Measurements from ENCODE around the gene DHFR2. TPM values are rescaled to one million over a fixed set of nuclear protein-coding genes. Genes with fewer than 3 reads are reported as not detected.

DHFR2 gene
- total and polyA plus RNA-seq, 2 of the 4 experiments (the other 2 are of a cell fraction) = 1.1 to 2.3 TPM

DNA sequence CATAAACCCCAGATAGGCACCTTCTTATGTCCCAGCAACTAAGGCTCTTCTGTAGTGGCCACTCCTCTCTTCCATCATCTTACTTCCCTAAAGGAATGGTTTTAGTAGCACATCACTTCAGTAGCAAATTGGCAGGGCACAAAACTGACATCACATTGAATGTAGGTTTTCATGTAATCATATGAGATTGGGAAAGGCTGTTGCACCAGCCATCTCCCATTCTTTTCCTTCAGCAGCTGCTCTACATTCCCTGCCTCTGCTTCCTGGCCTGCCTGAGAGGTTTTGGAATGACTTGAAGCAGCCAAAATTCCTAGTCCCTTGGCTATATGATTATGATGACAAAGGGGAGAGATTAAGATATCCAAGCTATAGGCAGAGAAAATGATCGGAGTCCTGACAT lies 36.6 kb upstream of the DHFR2 start:
- CTCF ChIA-PET = no interaction called here
- DNase-seq = no peak

More for the DNA sequence above, 36.6 kb upstream of the DHFR2 start:
- H3K79me1 ChIP-seq (ENCODE audit: low read depth in 1 of 2, low read length in 2 of 2) = no peaks in the 10 kb centered on the region
- H2AFZ ChIP-seq (replicated peaks; ENCODE audit: low read length, poor library complexity) = no peak overlapping the region
- no peak overlapping the region for H3K9ac ChIP-seq (ENCODE audit: low read depth, low read length)
- no peak overlapping the region for H3K4me3 ChIP-seq (ENCODE audit: insufficient read depth, low read depth, low read length)
- H2BK15ac ChIP-seq (ENCODE audit: low read depth, low read length) = no peak overlapping the region
- no peak overlapping the region for H2AK9ac ChIP-seq (replicated peaks; ENCODE audit: low read depth, low read length, poor library complexity)
- H2BK120ac ChIP-seq (ENCODE audit: low read depth, low read length) = no peak overlapping the region
- TF ChIP-seq MAZ (IDR thresholded peaks at IDR 0.05; ENCODE audit: borderline replicate concordance, low read depth, low read length) (no peak), SMC3 (IDR thresholded peaks at IDR 0.05; ENCODE audit: low read depth, low read length) (no peak), RFX5 (IDR thresholded peaks at IDR 0.05; ENCODE audit: low read depth, low read length) (no peak), MXI1 (IDR thresholded peaks at IDR 0.05; ENCODE audit: borderline replicate concordance, low read depth, low read length) (no peak), CEBPB (IDR thresholded peaks at IDR 0.05; ENCODE audit: low read depth, low read length) (no peak), NFE2L2 (IDR thresholded peaks at IDR 0.05; ENCODE audit: low read depth, low read length) (no peak), MAFK (IDR thresholded peaks at IDR 0.05; ENCODE audit: low read depth, low read length) (no peak), FOS (IDR thresholded peaks at IDR 0.05; ENCODE audit: low read depth, low read length) (no peak), RAD21 (IDR thresholded peaks at IDR 0.05; ENCODE audit: low read length) (no peak), RCOR1 (IDR thresholded peaks at IDR 0.05; ENCODE audit: insufficient replicate concordance, low read length) (no peak), USF2 (IDR thresholded peaks at IDR 0.05; ENCODE audit: low read depth, low read length) (no peak)
- TF ChIP-seq, protein P1, sequence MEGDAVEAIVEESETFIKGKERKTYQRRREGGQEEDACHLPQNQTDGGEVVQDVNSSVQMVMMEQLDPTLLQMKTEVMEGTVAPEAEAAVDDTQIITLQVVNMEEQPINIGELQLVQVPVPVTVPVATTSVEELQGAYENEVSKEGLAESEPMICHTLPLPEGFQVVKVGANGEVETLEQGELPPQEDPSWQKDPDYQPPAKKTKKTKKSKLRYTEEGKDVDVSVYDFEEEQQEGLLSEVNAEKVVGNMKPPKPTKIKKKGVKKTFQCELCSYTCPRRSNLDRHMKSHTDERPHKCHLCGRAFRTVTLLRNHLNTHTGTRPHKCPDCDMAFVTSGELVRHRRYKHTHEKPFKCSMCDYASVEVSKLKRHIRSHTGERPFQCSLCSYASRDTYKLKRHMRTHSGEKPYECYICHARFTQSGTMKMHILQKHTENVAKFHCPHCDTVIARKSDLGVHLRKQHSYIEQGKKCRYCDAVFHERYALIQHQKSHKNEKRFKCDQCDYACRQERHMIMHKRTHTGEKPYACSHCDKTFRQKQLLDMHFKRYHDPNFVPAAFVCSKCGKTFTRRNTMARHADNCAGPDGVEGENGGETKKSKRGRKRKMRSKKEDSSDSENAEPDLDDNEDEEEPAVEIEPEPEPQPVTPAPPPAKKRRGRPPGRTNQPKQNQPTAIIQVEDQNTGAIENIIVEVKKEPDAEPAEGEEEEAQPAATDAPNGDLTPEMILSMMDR (conservative IDR thresholded peaks at IDR 0.05; ENCODE audit: low read depth, low read length) = no peak
- peaks cover 14% of the 10 kb centered on the region for H3K36me3 ChIP-seq (ENCODE audit: control insufficient read depth, insufficient read depth, low read length)
- no TSS peak for BruUV-seq (replicated peaks)
- no peaks in the 10 kb centered on the region for H4K20me1 ChIP-seq (ENCODE audit: insufficient read depth, low read length)
- no peak overlapping the region for H3K23ac ChIP-seq (ENCODE audit: low read depth, low read length)
- H3K27ac ChIP-seq (ENCODE audit: insufficient read depth, low read length) = no peak overlapping the region
- H4K8ac ChIP-seq (ENCODE audit: low read depth in 2 of 2, low read length in 2 of 2) = no peak overlapping the region
- H2AK5ac ChIP-seq (ENCODE audit: low read depth, low read length) = no peak overlapping the region
- no peak for ATAC-seq (ENCODE audit: low read depth)
- no peak overlapping the region for H3K14ac ChIP-seq (replicated peaks; ENCODE audit: low read depth, low read length)
- intact Hi-C loops (cut with micrococcal nuclease) (no loop called here), dilution Hi-C loops (cut with HindIII; ENCODE audit: low sequenced_read_pairs, unreplicated experiment) (no loop called here), in situ Hi-C loops (cut with MboI; ENCODE audit: low sequenced_read_pairs) (no loop called here)
- no peak overlapping the region for H3K56ac ChIP-seq (ENCODE audit: extremely low read depth, insufficient read depth, low read length)
- H3K4ac ChIP-seq (ENCODE audit: low read depth, low read length) = no peak overlapping the region
- no peak overlapping the region for H3K18ac ChIP-seq (ENCODE audit: low read depth, low read length)
- H3K4me2 ChIP-seq (ENCODE audit: low read depth, low read length) = no peak overlapping the region
- H3K9me1 ChIP-seq (ENCODE audit: insufficient read depth, low read length) = no peaks in the 10 kb centered on the region
- no peak overlapping the region for H4K91ac ChIP-seq (ENCODE audit: insufficient read depth, low read depth, low read length)
- H2BK20ac ChIP-seq (ENCODE audit: low read depth, low read length) = no peak overlapping the region
- H3K4me1 ChIP-seq (ENCODE audit: control insufficient read depth, insufficient read depth, low read length) = no peaks in the 10 kb centered on the region
- no peaks in the 10 kb centered on the region for H3K9me3 ChIP-seq (ENCODE audit: control insufficient read depth, insufficient read depth, low read length)
- no peak overlapping the region for H4K5ac ChIP-seq (ENCODE audit: low read depth, low read length)
- no peak overlapping the region for H2BK5ac ChIP-seq (ENCODE audit: low read depth, low read length, poor library complexity, severe bottlenecking)
- no peaks in the 10 kb centered on the region for H3K27me3 ChIP-seq (ENCODE audit: control insufficient read depth, insufficient read depth, low read length)
- POLR2A ChIA-PET (ENCODE audit: unreplicated experiment) = no interaction called here
- no CpG with 5 or more reads among the region's 1 CpG for WGBS, 2 experiments (ENCODE audit: extremely low coverage in 2 of 2, insufficient read length in 1 of 2)

Measured in IMR-90 (cell line).